GM19438 (cell line): ENCODE data around the gene SEC61B.
"Not testable (repeated sequence)": the region's sequence is repeated elsewhere in the genome, so short reads cannot be mapped to it uniquely, and the experiment has no call there.

ENCODE experiments used
- ATAC-seq: cut with Tn5 transposase; IDR thresholded peaks from one replicate; pipeline ENCODE4 v1.9.1; 2021; ENCODE audit warnings: low read depth; ENCODE audit not compliant: unreplicated experiment

Gene SEC61B

DNA sequence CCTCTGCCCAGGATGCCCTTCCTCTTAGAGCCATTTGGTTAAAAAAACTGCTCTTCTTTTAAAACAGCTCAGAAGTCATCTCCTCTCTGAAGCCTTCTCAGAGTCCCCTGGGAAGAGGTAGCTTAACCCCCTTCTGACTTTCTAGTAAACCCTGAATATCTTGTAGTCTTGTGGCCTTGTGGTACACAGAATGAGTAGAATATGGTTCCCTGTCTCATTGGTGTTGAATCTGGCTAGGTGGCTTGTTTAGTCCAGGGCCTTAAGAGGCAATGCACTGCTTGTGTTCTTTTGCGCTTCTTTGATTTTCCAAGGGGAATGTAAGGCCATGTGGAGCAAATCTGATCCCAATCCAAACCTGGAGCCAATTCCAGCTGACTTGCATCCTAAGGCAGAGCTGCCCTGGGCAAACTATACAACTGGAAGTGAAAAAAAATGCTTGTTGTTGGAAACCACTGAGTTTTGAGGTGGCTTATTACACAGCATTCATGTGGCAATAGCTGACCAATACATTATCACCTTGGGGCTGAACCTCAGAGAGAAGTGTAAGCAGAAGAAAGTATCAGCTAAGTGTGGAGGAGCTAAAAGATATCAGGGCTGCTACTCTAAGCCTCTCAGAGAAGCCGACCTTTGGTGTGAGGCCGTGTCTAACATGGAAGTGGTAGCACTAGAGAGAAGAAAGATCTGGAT is 31.3 kb upstream of the SEC61B start:
- ATAC-seq, result no peak

DNA sequence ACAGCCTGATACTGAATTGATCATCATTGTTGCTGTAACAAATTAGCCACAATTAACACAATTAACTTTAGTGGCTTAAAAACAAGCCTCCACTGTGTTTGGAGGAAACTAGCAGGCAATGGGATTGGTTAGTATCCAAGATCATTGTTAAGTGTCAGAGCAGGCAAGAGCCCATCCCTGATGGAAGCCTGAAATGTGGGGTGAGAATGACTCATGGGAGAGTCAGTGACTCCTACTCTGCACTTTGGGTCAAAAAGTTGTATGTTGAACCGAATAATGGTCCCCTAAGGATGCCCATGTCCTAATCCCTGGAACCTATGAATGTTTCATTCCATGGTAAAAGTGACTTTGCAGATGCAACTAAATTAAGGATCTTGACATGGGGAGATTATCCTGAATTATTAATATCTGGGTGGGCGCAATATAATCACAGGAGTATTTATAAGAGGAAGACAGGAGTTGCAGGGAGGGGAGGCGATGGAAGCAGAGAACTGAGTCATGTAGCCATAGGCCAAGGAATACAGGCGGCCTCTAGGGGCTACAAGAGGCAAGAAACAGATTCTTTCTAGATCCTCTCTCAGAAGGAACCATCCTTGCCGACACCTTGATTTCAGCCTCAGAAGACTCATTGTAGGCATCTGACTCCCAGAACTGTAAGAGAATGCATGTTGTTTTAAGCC is 29.2 kb upstream of the SEC61B start:
- no peak for ATAC-seq

DNA sequence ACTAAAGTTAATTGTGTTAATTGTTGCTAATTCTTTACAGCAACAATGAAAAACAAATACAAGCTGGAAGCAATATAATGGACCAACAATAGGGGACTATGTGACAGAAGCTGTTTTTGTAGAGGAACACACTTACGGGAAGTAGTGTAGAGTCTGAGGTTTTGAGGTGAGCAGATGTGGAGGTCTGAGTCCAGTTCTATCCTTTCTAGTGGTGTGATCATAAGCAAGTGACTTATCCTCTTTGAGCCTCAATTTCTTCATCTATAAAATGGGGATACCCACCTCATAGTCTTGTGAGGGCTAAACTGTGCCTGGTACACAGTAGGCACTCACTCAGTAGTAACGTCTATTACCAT is 28.6 kb upstream of the SEC61B start:
- no peak for ATAC-seq

DNA sequence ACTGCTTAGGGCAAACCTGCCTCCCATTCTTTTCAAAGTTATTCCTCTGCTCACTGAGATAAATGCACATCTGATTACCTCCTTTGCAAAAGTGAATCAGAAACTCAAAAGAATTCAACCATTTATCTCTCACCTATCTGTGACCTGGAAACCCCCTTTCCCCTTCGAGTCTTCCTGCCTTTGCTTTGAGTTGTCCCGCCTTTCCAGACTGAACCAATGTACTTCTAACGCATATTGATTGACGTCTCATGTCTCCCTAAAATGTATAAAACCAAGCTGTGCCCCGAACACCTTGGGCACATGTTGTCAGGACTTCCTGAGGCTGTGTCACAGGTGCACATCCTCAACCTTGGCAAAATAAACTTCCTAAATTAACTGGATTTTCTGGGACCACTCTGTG is 25.6 kb upstream of the SEC61B start:
- ATAC-seq, result not testable (repeated sequence)

DNA sequence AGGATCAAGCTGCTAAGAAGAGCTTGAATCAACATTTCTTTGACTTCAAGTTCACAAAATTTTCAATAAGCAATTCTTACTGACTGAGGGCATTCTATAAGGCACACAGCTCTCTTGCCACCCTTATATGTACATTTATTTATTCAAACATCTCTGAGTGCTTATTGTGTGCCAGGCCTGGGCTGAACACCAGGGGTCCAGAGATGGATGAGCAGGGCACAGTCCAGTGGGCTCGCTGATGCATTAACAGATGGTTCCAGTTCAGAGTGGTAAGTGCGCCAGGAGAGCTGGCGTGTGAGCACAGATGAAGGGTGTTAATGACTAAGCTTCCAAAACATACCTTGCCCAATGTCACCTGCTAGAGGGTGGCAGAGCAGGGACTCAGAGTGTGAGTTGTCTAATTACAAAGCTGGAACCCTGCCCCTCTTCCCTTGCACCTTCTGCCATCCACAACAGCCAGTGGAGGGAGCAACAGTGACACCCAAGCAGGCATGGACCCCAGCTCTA is 24.9 kb upstream of the SEC61B start:
- ATAC-seq, result no peak

DNA sequence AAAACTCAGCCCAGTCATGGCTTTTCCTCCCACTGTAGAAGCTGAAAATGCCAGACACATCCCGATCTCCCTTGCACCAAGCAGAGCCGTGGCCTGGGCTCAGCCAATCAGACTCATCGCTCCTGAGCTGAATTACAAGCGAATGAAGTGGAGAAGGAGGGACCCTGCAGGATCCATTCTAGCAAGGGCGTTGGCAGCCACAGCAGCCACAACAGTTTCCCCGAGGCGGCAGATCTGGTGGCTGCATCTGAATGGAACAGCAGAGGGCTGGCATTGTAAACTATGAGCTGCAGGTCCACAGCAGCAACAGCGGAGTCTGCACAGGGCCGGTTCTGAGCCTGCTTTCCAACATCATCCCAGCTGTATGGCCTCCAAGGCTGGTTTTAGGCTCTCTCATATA is 24.1 kb upstream of the SEC61B start:
- no peak for ATAC-seq

DNA sequence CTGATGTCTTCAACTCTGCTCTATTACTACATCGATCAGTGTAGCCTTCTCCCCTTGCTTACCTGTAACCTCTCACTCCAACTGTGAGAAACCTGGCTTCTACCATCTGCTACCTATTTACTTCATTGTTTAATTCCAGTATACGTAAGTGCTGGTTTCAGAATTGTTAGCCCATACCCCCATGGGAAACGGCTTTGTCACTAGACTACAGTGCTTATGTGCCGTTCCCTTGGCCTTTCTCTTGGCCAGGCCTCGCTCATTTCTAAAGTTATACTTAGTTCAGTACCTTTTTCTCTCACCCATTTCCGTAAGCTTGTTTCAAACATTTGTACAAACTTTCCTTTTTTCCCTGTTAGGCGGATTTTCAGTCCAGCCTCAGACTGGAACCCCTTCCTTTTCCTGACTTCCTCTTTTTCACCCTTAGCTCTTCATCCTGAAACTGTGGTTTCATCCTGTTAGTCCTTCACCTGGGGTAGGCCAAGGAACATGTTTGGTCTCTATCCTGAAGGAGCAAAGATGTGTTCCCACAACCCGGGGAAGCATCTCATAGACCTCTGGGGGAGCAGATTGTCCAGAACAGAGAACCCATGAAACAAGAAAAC is 22.0 kb upstream of the SEC61B start:
- no peak for ATAC-seq

DNA sequence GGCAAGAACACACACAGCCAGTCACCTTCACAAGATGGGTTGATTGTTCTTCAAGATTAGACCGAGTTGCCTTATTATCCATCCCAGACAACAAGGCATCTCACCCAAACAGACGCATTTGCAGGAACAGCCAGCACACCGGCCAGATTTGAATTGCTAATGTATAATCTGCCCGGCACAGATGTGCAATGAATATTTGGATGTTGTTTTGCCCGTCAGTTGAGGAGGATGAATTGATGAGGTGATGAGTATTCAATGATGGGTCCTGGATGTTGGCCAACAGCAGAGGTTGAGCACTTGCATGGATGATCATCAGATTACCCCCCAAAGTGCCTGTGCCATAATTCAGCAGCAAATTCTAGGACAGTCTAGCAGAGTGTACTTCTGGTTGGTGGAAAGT is 20.5 kb upstream of the SEC61B start:
- ATAC-seq, result no peak

DNA sequence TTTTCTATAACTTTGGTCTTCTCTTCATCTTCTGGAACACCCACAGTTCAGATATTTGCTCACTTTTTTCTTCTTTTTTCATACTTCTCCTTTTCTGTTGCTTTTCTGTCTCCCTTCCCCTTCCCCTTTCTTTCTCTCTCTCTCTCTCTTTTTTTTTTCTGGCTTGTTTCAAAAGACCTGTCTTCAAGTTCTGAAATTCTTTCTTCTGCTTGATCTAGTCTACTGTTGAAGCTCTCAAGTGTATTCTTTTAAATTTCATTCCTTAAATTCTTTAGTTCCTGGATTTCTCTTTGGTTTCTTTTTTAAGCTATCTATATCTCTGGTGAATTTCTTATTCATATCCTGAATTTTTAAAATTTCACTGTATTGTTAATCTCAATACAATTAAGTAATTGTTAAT is 11.5 kb upstream of the SEC61B start:
- ATAC-seq, result no peak

DNA sequence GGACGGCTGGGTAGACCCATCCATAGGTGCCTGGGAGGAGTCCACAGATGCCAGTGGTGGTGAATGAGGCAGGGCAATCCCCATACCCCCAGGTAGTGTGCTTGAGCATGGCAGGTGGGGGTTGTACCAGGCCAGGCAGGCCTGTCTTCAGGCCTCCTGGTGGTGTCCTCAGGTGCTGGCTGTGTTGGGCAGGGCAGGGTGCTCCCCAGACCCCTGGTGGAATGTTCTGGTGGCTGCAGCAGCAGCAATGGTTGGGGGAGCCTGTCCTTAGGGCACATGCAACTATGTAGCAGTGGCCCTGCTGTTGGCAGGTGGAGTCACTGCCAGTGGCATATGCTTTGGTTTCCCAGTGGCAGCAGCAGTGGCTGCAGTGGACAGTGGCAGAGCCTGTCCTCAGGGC is 10.3 kb upstream of the SEC61B start:
- no peak for ATAC-seq

DNA sequence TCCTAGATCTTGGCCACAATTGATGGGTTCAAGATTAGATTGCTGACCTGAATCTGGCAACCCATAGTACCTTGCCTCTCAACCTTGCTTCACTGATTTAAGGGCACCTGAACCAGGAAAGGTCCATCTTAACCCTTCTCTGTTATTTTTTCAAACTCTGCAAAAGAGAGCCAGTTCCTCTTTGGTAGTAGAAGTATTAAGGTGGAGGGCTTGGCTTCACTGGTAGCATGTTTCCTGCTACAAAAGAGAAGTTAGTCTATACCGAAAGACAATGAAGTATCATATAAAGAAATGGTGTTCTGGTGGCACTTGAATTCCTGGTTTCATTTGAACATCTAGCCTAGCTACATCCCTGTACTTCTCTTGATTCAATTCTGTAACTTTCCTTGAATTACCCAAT is 8.9 kb upstream of the SEC61B start:
- no peak for ATAC-seq

DNA sequence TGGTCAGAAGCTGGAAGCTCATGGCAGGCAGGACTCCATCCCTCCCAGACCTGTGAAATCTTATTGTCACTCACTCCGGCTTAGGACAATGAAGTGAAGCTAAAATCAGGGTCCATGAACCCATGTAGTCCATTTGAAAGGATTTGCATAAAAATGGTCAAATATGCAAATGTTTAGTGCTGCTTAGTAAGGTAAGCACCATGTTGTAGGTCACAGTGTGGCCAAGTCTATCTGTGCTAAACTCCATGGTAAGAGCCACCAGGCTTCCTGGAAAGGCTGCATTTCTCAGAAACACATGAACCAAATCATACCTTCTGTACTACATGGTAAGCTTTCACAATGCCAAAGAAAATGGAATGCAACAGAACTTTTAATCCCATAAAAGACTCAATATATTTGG is 6.0 kb upstream of the SEC61B start:
- ATAC-seq, result no peak

DNA sequence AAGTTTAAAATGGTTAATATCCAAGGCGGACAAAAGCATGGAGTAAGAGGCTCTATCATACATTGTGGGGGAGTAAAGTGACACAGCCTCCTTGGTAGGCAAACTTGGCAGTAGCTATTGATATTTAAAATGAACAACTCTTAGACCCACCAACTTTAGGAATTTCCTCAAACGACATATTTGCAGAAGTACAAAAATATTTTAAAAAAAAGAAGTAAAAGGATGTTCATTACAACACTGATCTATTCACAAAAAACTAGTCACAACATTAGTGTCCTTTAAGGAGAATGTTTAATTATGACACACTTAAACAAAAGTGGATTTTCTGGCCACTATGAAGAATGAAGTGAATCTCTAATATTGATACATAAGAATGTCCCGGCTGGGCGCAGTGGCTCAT is 2.1 kb upstream of the SEC61B start:
- no peak for ATAC-seq

DNA sequence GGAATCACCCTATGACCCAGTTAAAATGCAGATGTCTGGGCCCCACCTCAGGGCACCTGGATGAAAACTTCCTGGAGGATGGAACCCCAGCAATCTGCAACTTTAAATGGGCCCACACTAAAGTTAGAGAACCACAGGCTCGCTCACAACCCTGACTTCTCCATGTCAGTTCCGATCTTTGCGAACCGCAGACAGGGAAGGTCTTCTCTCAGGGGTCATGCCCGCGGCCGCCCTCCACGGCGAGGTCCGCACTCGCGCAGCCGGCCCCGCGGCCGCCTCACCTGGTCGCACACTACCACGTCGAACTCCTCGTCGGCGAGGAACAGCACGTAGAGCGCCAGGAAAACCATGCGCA is 839 bp upstream of the SEC61B start:
- no peak for ATAC-seq

DNA sequence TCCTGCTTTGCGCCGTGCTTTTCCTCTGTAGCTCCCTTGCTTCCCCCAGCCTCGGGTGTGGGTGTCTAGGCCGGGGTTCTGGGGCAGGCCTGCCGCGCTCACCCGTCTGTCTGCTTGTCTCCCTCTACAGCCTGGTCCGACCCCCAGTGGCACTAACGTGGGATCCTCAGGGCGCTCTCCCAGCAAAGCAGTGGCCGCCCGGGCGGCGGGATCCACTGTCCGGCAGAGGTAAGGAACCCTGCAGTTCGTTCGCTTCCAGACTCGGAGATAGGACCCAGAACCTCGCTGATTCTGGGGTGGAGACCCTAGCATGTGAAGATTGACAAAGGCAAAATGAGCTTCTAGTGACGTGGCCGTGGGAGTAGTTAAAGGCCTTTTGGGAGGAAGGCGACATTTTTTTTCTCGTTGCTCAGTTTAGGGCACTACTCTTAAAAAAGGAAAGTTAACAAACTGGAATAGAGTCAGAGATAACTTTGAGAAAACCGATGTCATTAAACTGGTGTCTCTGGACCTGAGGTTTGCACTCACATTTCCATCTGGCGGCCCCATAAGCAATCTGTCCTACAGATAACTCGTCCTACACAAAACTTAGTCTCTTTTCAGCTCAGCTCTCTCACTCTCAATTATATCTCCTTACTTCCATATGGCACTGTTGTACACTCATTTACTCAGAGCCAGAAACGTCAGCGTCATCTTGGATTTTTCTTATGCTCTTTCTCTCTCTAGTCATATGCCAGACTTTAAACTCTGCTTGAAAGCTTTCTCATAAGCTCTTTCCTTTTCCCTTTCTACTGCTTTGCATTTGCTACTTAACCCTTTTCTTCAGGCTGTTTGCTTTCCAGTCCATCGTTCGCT is 561 bp downstream of the SEC61B start:
- ATAC-seq, result peak; percentile 30

DNA sequence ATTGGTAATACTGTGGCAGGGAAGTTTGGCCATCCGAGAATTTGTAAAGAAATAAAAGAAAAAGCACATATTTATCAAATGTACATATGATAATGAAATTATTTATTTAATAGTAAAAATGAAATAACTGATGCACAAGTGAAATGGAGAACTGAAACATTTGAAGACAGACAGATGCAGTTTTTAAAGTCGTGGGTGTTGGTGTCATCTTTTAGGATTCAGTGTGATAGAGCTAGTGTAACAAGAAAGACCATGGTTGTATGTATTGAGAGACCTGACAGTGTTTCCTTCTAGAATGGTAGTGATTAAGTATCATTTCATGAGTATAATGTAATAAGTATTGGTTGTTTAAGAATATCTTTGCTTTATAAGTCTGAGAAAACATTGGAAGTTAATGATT is 2.4 kb downstream of the SEC61B start:
- ATAC-seq, result no peak

DNA sequence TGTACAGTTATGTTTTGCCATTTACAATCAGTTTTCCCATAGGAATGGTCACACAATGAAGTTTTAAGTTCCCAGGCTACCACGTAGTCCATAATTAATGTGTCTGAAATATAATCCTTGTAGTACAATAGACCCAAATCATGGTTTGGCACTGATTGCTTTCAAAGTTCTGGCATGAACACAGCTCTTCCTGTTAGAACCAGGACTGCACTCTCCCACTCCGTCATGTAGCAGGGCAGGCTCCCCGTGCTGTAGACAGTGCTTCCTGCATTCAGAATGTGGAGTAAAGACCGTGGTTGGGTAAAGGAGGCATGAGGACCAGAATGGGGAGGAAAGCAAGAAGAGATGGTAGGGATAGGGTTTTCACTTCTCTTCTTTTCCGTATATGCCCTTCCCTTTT is 4.0 kb downstream of the SEC61B start:
- no peak for ATAC-seq

DNA sequence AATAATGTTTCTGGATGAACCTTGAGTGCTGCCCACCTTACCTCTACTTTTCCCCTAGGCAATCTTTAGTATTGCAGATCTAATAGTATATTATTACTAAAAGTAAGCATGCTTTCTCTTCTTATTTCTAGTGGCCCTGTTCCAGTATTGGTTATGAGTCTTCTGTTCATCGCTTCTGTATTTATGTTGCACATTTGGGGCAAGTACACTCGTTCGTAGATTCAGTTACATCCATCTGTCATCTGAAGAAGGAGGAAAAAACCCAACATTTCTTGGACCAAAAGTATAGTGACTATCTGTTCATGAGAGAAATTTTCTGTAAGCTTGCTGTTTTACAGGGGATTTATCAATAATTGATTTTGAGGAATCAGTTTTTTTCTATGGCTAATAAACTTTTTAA is 8.1 kb downstream of the SEC61B start:
- no peak for ATAC-seq

DNA sequence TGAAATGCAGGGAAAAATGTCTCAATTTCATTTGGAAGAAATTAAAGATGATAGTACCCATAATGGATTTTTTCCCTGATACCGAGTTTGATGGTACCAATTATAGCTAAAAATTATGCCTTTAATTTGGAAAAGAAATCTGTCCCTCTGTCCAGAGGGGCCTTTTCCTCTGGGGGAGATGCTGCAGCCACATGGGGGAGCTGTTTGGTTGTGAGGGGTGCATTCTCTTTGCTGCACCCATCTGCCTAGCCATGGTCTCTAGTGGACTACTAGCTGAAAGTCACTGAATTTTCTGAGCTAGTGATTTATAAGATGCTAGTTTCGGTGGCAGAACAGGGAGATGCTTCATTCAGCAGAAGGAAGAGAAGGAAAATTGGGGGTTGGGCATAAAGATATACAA is 9.6 kb downstream of the SEC61B start:
- no peak for ATAC-seq

DNA sequence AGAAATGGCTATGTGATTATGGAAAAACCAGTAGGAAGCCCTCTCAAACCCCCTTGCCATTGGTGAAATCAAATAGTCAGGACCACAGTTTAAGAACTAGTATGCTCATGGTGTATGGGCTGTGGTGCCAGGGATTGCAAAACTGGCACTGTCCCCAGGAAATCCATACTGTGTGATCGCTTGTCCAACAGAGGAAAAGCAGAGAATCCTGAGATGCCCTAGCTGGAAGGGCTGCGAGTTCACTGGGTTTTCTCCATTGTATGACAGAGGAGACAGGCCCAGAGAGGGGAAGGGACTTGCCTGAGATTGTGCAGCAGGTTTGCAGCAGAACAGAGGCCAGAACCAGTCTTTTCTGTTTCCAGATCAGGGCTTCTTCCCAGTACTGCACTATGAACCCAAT is 12.5 kb downstream of the SEC61B start:
- ATAC-seq, result no peak

DNA sequence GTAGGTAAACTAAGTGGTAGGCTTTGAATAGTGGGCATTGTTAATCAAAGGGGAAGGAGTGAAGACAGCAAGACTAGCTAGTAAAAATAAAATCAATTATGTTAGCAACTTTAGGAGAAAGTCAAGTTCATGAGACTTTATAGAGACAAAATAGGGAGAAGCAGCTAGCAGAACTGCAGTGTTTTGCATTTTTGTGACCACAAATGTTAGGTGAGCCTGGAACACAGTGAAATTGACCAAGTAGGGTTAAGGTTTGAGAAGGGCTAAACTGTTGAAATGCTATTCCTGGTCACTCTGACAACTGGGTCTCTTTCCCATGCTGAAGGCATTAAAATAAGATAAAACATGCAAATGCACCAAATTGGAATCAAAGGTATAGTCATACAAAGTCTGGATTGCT is 13.0 kb downstream of the SEC61B start:
- no peak for ATAC-seq
